B cell (primary cell): ENCODE data around the gene CDA. TPM values are rescaled to one million over a fixed set of nuclear protein-coding genes. Genes with fewer than 3 reads are reported as not detected.

Source experiments
- ATAC-seq: fragments of 200-7000 bp; cut with Tn5 transposase; one replicate; pipeline ENCODE4 v1.10.0; 2021; ENCODE audit warnings: low read depth, mild to moderate bottlenecking, moderate number of reproducible peaks, moderate library complexity
- CTCF ChIA-PET: fragments of 350-600 bp; sonication (Branson Sonifier 250); formaldehyde crosslinking; loops from one replicate; lab custom pipeline; 2021; ENCODE audit warnings: antibody characterized with exemption, inconsistent platforms; lab: Charles Lee
- POLR2A ChIA-PET: fragments of 350-600 bp; sonication (Branson Sonifier 250); formaldehyde crosslinking; loops from one replicate; lab custom pipeline; 2021; ENCODE audit warnings: antibody characterized with exemption; lab: Charles Lee
- DNase-seq: peaks from one replicate; pipeline ENCODE4 v3.0.0; 2013
- H2AFZ ChIP-seq: 2 replicates; pipeline ENCODE4 v1.6.1; 2012; ENCODE audit warnings: mild to moderate bottlenecking, low read depth, low read length; ENCODE audit not compliant: insufficient read depth, poor library complexity, severe bottlenecking
- H3K27ac ChIP-seq, 2 donors: 1 replicate in 1 of 2; 2 replicates in 1 of 2; pipeline ENCODE4 v1.5.1; 2012 to 2013; ENCODE audit warnings: low read length in 2 of 2, mild to moderate bottlenecking in 2 of 2, moderate library complexity in 1 of 2
- H3K27me3 ChIP-seq, 4 experiments: fragments of 200-600 bp in 1 of 4; sonication (generic) in 1 of 4; replicated peaks in 1 of 4; 1 replicate in 2 of 4; 2 replicates in 2 of 4; pipeline versions ENCODE4 v1.6.1 to v1.7.0; 2013 to 2016; ENCODE audit warnings: low read length in 3 of 4, mild to moderate bottlenecking in 2 of 4, mixed read lengths in 1 of 4, moderate library complexity in 1 of 4; ENCODE audit not compliant: insufficient read depth in 4 of 4, control insufficient read depth in 3 of 4; ENCODE audit errors: control extremely low read depth in 1 of 4
- H3K36me3 ChIP-seq, 2 experiments: replicated peaks in 1 of 2; 1 replicate in 1 of 2; 2 replicates in 1 of 2; pipeline versions ENCODE4 v1.6.1 to v1.7.1; 2013; ENCODE audit warnings: low read length in 1 of 2; ENCODE audit not compliant: insufficient read depth in 2 of 2, control insufficient read depth in 1 of 2; ENCODE audit errors: control extremely low read depth in 1 of 2, extremely low read depth in 1 of 2
- H3K4me1 ChIP-seq, 2 donors: fragments of 200-600 bp in 1 of 2; sonication (generic) in 1 of 2; 1 replicate in 1 of 2; 2 replicates in 1 of 2; pipeline versions ENCODE4 v1.5.1 to v1.6.1; 2013 to 2017; ENCODE audit warnings: low read length in 2 of 2; ENCODE audit not compliant: control insufficient read depth in 2 of 2, insufficient read depth in 2 of 2
- H3K4me2 ChIP-seq: replicated peaks from 2 replicates; pipeline ENCODE3; 2012; ENCODE audit warnings: mild to moderate bottlenecking, low read depth, low read length; ENCODE audit not compliant: poor library complexity, severe bottlenecking
- H3K4me3 ChIP-seq, 5 experiments: fragments of 200-600 bp in 1 of 5; sonication (generic) in 1 of 5; 1 replicate in 3 of 5; 2 replicates in 2 of 5; pipeline versions ENCODE4 v1.5.1 to v1.7.0; 2011 to 2016; ENCODE audit warnings: low read length in 4 of 5, mild to moderate bottlenecking in 4 of 5, low read depth in 2 of 5, control low read depth in 1 of 5, moderate library complexity in 1 of 5; ENCODE audit not compliant: insufficient read depth in 1 of 5; ENCODE audit errors: control extremely low read depth in 1 of 5, extremely low read depth in 1 of 5
- H3K79me2 ChIP-seq: fragments of 200-600 bp; sonication (generic); one replicate; pipeline ENCODE4 v1.6.0; 2016; ENCODE audit warnings: low read length; ENCODE audit not compliant: control insufficient read depth, insufficient read depth
- H3K9ac ChIP-seq: fragments of 200-600 bp; sonication (generic); 2 replicates; pipeline ENCODE4 v1.6.1; 2017; ENCODE audit warnings: mild to moderate bottlenecking, low read length, moderate library complexity
- H3K9me3 ChIP-seq, 3 donors: one replicate each; pipeline versions ENCODE4 v1.6.1 to v1.7.1; 2013; ENCODE audit warnings: low read length in 2 of 3; ENCODE audit not compliant: control insufficient read depth in 2 of 3, insufficient read depth in 1 of 3; ENCODE audit errors: control extremely low read depth in 1 of 3
- H4K20me1 ChIP-seq: 2 replicates; pipeline ENCODE4 v1.6.0; 2012; ENCODE audit warnings: mild to moderate bottlenecking, low read length; ENCODE audit not compliant: insufficient read depth, control insufficient read depth, poor library complexity, severe bottlenecking
- H3K27ac Mint-ChIP-seq: one replicate; pipeline ENCODE4 v1.8.0; 2021; ENCODE audit warnings: mixed read lengths
- H3K27me3 Mint-ChIP-seq: one replicate; pipeline ENCODE4 v1.8.0; 2021; ENCODE audit warnings: mixed read lengths
- H3K4me1 Mint-ChIP-seq: one replicate; pipeline ENCODE4 v1.8.0; 2021; ENCODE audit warnings: mixed read lengths
- H3K4me3 Mint-ChIP-seq: one replicate; pipeline ENCODE4 v1.8.0; 2021; ENCODE audit warnings: mixed read lengths
- H3K9me3 Mint-ChIP-seq: one replicate; pipeline ENCODE4 v1.8.0; 2022; ENCODE audit warnings: mixed read lengths; ENCODE audit not compliant: insufficient read depth
- EZH2 ChIP-seq: IDR thresholded peaks from 2 replicates; pipeline ENCODE4 v1.6.1; 2012; ENCODE audit warnings: borderline replicate concordance, low read depth, mild to moderate bottlenecking, moderate library complexity, low read length; ENCODE audit not compliant: insufficient read depth, poor library complexity, severe bottlenecking
- WGBS: methylation state at CpG from one replicate; pipeline ENCODE4 v1.1.5; 2013; ENCODE audit warnings: missing lambda C conversion rate; ENCODE audit not compliant: insufficient coverage; 5-methylcytosine and 5-hydroxymethylcytosine counted together
- intact Hi-C: fragments of 100-400 bp; cut with micrococcal nuclease; formaldehyde crosslinking; loops from one replicate; pipeline ENCODE4 v1.10.0; 2022
- polyA plus RNA-seq: library from polyadenylated mRNA; depleted of rRNA; stranded (reverse); fragments of >200 nt; gene quantifications from 2 replicates; pipeline ENCODE4 v1.2.3, GENCODE V29; 2012
- total RNA-seq, 2 donors: library from RNA; stranded (reverse); fragments of 120-200 nt in 1 of 2; gene quantifications; 1 replicate in 1 of 2; 2 replicates in 1 of 2; pipeline versions ENCODE4 v1.2.3 to v1.2.4, GENCODE V29; 2013 to 2022
- TF ChIP-seq, protein P1 (sequence below): fragments of 200-600 bp; IDR thresholded peaks from one replicate; pipeline ENCODE4 v1.8.0; 2022; ENCODE audit warnings: antibody characterized with exemption, mild to moderate bottlenecking

Gene CDA
- total and polyA plus RNA-seq, 2 donors (not counting 1 experiment from before 2014, with no cell fraction given) = 0.64 TPM; not detected in 1

DNA sequence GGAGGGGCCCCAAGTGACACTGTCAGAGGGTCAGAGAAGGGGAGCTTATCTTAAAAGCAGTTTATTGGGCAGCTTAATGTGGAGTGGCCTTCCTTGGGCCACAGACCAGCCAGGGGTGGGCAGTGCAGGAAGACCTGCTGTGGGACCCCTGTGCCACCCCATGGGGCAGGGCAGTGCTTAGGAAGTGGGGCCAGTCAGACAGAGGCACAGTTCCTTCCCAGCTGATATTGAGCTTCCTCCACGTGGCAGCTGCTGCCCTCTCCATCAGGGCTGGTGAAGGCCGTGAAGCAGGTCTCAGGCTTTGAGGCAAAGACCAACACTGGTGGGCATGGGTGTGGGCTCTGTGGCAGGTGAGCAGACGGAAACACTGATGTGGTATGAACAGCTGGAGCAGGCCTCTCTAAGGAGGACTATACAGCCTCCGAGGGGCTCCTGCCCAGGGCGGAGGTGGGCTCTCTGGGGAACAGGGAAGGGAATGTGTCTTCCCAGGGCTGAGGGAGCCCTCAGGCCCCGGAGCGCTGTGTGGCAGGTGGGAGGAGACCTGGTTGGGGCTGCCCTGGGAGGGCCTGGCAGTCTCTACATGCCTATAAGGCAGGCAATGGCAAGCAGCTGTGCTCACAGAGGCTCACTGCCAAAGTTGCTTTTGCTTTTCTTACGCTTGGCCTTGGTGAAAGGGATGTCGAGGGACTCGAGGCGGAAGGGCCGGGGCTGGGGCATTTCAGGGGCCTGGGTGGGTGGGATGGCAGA is 75.2 kb downstream of the CDA start:
- H3K4me3 ChIP-seq = no peak overlapping the region
- 94% methylated on average over 12 of the region's 12 CpGs for WGBS
- DNase-seq (no peak), ATAC-seq (no peak)
- ChIA-PET POLR2A (no interaction called here), CTCF (no interaction called here)
- peaks cover 33% of the 10 kb centered on the region for H3K4me1 Mint-ChIP-seq
- H3K27me3 Mint-ChIP-seq = no peaks in the 10 kb centered on the region
- H3K79me2 ChIP-seq = peaks cover 45% of the 10 kb centered on the region
- peaks cover 4% of the 10 kb centered on the region for H4K20me1 ChIP-seq
- no peak overlapping the region for H3K4me3 Mint-ChIP-seq
- H2AFZ ChIP-seq = no peak overlapping the region
- intact Hi-C loops = no loop called here
- H3K4me2 ChIP-seq = no peak overlapping the region
- H3K27ac ChIP-seq = no peak overlapping the region
- H3K27me3 ChIP-seq = peaks cover 0 to 2% (median 0%) of the 10 kb centered on the region in 4 experiments
- peaks cover 3% of the 10 kb centered on the region for H3K9me3 Mint-ChIP-seq
- H3K36me3 ChIP-seq = peaks cover 0 to 6% of the 10 kb centered on the region in 2 experiments
- TF ChIP-seq, protein P1, sequence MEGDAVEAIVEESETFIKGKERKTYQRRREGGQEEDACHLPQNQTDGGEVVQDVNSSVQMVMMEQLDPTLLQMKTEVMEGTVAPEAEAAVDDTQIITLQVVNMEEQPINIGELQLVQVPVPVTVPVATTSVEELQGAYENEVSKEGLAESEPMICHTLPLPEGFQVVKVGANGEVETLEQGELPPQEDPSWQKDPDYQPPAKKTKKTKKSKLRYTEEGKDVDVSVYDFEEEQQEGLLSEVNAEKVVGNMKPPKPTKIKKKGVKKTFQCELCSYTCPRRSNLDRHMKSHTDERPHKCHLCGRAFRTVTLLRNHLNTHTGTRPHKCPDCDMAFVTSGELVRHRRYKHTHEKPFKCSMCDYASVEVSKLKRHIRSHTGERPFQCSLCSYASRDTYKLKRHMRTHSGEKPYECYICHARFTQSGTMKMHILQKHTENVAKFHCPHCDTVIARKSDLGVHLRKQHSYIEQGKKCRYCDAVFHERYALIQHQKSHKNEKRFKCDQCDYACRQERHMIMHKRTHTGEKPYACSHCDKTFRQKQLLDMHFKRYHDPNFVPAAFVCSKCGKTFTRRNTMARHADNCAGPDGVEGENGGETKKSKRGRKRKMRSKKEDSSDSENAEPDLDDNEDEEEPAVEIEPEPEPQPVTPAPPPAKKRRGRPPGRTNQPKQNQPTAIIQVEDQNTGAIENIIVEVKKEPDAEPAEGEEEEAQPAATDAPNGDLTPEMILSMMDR = no peak
- no peak for TF ChIP-seq EZH2
- no peak overlapping the region for H3K9ac ChIP-seq
- H3K9me3 ChIP-seq = no peaks in the 10 kb centered on the region
- H3K27ac Mint-ChIP-seq = no peak overlapping the region
- H3K4me1 ChIP-seq = peaks cover 19 to 23% of the 10 kb centered on the region in 2 donors

DNA sequence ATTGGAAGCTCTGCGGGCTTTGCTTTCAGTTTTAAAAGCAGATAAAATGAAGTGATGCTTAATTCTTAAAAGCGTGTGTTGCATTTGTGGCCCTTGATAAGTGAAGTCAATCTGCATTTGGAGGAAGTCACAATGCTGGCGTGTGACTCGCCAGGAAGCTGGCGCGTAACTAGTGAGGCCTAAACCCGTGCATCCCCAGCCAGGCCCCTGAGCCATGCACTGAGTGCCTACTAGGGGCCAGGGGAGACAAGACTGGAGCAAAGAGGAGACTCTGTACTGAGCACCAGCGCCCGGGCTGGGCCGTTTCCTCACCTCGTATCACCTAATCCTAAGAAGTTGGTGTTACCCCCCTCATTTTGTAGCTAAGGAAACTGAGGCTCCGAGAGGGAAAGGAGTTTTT is 76.8 kb downstream of the CDA start:
- Histone ChIP-seq H3K79me2 (peaks cover 30% of the 10 kb centered on the region), H3K4me1 (peaks cover 5 to 13% of the 10 kb centered on the region in 2 donors), H3K27ac (no peak overlapping the region), H3K4me2 (no peak overlapping the region), H3K36me3 (no peaks in the 10 kb centered on the region), H3K9me3 (no peaks in the 10 kb centered on the region), H4K20me1 (no peaks in the 10 kb centered on the region), H3K4me3 (no peak overlapping the region), H2AFZ (no peak overlapping the region), H3K9ac (no peak overlapping the region), H3K27me3 (peaks cover 0 to 2% (median 0%) of the 10 kb centered on the region in 4 experiments)
- DNase-seq (no peak), ATAC-seq (no peak)
- CTCF ChIA-PET = no interaction called here
- POLR2A ChIA-PET = no interaction called here
- no peak for TF ChIP-seq EZH2
- TF ChIP-seq, protein P1 = no peak
- WGBS = 76% methylated on average over 8 of the region's 12 CpGs
- H3K27ac Mint-ChIP-seq = no peak overlapping the region
- H3K9me3 Mint-ChIP-seq = peaks cover 3% of the 10 kb centered on the region
- H3K4me3 Mint-ChIP-seq = no peak overlapping the region
- intact Hi-C loops = no loop called here
- no peaks in the 10 kb centered on the region for H3K27me3 Mint-ChIP-seq
- H3K4me1 Mint-ChIP-seq = peaks cover 17% of the 10 kb centered on the region
